ENCODE measurements around the gene HAVCR1.
"Not testable (repeated sequence)": the region's sequence is repeated elsewhere in the genome, so short reads cannot be mapped to it uniquely, and the experiment has no call there.

GRCh38 chr5:157034106-157035072, 24.5 kb downstream of the HAVCR1 start:
- TF ChIP-seq POLR2A (IDR thresholded peaks at IDR 0.05; ENCODE audit: low read depth, low read length); SPI1 (IDR thresholded peaks at IDR 0.05; ENCODE audit: low read depth, low read length); TAF1 (IDR thresholded peaks at IDR 0.05; ENCODE audit: low read depth, low read length); POLR2AphosphoS5 (IDR thresholded peaks at IDR 0.05; ENCODE audit: low read depth, low read length); POU2F2 (IDR thresholded peaks at IDR 0.05; ENCODE audit: low read depth, low read length); PAX5 (IDR thresholded peaks at IDR 0.05; ENCODE audit: insufficient read depth, low read length, severe bottlenecking): not testable (repeated sequence)
